GM19467 (cell line): ENCODE measurements around the gene SIK2.

ENCODE experiments used
- ATAC-seq: cut with Tn5 transposase; IDR thresholded peaks from one replicate; pipeline ENCODE4 v1.9.1; 2021; ENCODE audit warnings: mild to moderate bottlenecking, moderate library complexity; ENCODE audit not compliant: unreplicated experiment

The SIK2 gene

DNA sequence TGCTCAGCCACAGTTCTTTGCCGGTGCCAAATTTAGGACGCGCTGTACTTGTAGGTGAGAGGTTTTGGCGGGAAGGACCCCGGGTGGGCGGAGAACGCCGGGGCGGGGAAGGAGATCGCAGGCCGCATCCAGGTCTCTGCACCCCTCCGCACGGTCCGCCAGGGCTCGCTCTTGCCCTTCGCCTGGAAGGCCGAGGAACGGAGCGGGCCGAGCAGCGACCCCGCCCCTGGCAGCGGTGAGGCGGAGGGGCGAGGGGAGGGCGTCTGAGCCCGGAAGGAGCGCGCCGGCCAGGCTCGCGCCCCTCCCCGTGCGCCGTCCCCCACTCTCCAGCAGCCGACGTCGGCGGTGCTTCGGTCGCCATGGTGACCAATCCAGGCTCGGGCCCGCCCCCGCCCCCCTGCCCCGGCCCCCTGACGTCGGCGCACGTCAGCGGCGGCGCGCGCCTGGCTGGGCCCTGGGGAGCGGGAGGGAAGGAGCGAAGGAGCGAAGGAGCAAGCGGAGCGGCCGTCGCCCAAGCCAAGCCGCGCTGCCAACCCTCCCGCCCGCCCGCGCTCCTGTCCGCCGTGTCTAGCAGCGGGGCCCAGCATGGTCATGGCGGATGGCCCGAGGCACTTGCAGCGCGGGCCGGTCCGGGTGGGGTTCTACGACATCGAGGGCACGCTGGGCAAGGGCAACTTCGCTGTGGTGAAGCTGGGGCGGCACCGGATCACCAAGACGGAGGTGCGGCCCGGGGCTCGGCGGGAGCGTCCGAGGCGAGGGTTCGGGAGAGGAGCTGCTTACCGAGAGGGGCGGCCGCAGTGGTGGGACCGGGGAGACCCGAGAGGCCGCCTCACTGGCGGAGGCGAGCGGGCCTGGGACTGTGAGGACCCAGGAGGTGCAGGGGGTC lies at the start of gene SIK2:
Gene SIK2, plus strand, starts transcription at position 471 of the 886 bp plus-strand sequence. Its CDS starts 115 bp downstream, at position 586.
- peak; percentile 87 for ATAC-seq

DNA sequence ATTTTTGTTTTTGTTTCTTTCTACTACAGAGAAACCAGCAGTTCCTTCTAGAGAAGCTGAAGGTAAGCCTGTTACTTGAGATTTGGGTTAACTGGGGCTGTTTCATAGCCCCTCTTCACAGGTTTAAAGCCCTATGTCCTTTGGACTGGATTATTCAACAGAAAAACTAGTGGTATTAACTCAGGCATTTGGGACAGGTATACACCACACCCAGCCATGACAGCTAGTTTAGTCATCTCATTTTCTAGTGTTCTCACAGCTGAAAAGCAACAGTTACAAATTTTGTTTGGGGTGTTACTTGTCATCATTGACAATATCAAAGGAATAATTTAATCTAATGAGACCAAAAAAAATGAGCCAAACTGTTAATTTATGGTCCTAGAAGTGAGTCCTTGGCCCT lies 47.7 kb upstream of the SIK2 start:
- ATAC-seq, result no peak

GRCh38 chr11:111555255-111555654 lies 47.0 kb upstream of the SIK2 start:
- no peak for ATAC-seq

- ATAC-seq, result no peak
Observed at GRCh38 chr11:111557425-111558111, 44.7 kb upstream of the SIK2 start.

- no peak for ATAC-seq
Observed at GRCh38 chr11:111559800-111560464, 42.3 kb upstream of the SIK2 start.

GRCh38 chr11:111560800-111561199 lies 41.4 kb upstream of the SIK2 start:
- no peak for ATAC-seq

DNA sequence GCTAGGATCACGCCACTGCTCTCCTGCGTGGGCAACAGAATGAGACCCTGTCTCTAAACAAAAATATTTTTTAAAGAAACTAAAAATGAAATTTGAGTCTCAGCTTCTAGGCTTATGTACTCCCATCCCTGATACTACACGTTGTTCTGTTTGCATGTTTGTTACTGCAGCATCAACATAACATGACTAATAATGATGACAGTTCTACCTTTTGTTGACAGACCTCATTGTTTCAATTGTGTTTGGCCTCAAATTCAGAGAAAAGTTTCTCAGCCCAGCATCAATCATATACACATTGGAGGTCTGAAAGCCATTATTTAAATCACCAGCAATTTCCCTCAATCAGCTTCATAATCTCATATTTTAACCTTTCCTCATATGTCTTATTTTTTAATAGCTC lies 40.9 kb upstream of the SIK2 start:
- ATAC-seq, result no peak

- ATAC-seq, result no peak
Observed at GRCh38 chr11:111561791-111562325, 40.4 kb upstream of the SIK2 start.

GRCh38 chr11:111562692-111563389 lies 39.4 kb upstream of the SIK2 start:
- no peak for ATAC-seq

DNA sequence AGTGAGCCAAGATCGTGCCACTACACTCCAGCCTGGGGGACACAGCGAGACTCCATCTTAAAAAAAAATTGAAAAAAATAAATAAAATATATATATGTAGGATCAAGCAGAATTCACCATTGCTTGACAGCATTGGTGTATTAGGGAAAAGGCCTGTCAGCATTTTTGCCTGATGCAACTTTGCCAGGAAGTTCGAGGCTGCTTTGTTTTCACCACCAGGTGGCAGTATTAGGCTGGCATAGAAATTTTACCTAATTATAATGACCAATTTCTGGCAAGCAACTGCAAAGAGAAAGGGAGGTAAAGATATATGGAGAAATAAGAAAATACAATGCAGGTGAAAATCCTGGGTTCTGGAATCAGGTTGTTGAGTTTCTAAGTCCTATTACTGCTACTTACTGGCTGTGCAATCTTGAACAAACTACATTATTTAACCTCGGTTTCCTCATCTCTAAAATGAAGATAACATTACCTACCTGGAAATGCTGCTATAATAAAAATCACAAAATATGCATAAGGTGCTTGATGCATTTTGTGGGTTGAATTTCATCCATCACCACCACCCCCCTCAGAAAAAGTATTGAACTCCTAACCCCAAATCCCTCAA lies 37.0 kb upstream of the SIK2 start:
- no peak for ATAC-seq

- no peak for ATAC-seq
Observed at GRCh38 chr11:111566324-111566723, 35.9 kb upstream of the SIK2 start.

DNA sequence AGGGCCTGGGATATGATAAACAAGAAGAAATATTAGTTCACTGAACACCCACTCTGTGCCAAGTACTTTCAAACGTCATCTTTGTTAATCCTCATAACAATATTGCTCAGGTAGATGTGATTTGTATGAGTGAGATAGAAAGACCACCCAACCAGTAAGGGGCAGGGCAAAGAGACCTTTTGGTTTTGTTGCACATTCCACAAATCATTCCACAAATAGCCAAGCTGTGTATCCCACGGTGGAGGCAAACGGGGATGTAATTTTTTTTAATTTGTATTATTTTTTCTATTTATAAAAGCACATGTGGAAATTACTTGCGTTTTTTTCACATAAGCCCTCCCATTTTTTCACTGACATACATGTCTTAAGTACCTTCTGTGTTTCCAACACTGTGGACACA lies 32.8 kb upstream of the SIK2 start:
- ATAC-seq, result no peak

DNA sequence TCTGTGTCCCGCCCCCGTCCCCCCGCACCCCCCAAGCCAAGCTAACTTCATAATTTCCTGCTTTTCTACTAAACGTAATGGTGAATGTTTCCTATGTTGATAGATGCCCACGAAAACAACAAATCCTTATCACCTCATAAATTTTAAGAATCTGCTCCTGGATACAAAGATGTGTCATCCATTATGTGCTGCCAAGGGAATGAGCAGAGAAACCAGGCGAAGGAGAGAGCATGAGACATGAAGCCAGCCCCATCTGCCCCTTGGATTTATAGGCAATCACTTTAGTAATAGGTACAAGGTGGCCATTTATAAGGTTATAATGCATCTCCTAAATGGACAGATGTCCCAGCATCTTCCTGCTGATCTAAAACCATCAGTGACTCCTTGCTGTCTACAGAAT lies 31.5 kb upstream of the SIK2 start:
- no peak for ATAC-seq

DNA sequence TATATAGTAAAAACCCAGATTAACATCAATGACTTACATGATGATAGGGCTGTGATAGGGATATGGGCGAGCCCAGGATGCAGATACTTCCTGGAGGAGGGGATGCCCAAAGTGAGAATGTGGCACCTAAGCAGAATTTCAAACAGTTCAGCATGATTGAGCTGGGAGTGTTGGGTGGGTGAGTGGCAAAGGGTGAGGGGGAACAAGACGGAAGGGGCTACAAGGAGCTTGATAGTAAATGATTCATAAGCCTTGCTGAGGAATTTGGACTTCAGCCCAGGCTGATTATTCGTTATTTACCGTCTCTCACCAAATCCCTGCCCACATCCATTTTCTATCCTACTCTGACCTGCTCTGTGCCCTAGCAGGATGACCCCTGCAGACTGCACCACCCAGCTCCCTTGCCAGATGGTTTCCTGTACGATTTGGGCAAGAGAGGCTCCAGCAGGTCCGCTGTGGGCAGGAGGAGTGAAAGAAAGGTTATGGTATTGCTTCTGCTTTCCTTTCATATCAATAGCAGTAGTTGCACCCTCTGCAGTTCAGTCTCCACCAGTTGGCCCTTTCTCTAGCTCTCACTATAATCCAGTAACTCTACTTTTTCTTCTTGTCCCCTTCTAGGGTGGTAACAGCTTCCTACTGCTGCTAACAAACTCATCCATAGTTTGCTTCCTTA lies 30.3 kb upstream of the SIK2 start:
- ATAC-seq, result no peak

DNA sequence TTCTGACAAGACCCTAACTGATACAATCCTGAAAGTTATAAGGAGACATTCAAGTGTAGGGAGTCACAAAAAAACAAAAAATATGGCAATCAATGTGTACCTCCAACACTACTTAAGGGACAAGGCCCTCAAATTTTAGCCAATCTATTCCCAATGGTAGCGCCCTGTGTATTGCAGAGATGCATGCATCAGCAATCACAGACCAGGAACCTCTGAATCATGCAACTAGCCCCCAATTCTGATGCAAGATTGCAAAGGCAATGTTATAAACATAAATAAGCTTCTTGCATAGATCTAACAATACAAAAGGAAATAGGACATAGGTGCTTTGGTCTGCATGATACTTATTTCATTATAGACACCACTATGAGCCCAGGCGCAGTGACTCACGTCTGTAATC lies 29.7 kb upstream of the SIK2 start:
- no peak for ATAC-seq

DNA sequence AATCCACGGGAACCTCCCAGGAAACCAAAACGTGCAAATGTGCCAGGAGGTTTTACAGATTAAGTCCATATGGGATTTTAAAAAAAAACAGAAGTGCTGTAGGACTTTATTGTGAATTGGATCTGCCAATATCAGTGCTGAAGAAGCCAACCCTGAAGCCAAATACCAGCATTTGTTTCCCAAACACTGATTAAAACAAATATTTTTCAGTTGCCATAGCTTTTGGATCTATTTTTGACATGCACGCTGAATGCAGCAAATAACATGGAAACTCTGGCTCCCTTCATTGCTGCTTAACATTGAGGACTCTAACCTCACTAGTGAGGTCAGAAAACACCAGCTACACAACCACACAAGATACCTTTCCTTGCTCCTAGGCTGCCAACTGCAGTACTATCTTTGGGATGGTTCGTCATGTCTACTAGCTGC lies 28.4 kb upstream of the SIK2 start:
- no peak for ATAC-seq

DNA sequence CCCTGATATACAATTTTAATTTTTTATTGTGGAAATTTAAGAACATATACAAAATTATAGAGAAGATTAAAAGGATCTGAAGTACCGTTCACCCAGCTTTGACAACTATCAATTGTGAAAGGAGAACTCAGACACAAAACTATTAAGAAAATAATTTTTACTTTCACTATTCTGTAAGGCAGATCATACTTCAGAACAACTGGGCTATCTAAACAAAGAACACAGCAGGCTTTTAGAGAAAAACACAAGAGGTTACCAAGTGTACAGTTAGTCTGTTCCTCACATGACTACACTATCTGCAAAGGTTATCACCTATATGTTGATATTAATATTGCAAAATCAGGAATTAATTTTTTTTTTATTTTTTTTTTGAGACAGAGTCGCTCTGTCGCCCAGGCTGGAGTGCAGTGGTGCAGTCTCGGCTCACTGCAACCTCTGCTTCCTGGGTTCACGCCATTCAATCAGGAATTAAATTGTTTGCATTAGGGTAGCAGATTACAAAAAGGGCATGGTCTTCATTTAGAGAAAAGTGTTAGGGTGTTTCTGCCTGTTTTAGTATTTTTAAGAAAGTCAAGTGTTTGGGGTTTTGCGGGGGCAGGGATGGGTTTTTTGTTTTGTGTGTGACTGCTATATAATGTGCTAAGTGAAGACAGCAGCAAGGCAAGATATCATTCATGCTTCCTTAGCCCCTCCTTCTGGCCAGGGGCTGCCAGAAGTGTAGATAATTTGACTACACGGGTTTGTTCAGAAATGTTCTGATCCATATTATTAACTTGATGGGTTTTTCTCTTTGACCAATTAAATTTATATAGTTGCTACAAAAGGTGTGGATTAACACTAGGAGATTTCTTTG lies 27.6 kb upstream of the SIK2 start:
- ATAC-seq, result no peak

- ATAC-seq, result no peak
Observed at GRCh38 chr11:111575740-111576139, 26.5 kb upstream of the SIK2 start.

DNA sequence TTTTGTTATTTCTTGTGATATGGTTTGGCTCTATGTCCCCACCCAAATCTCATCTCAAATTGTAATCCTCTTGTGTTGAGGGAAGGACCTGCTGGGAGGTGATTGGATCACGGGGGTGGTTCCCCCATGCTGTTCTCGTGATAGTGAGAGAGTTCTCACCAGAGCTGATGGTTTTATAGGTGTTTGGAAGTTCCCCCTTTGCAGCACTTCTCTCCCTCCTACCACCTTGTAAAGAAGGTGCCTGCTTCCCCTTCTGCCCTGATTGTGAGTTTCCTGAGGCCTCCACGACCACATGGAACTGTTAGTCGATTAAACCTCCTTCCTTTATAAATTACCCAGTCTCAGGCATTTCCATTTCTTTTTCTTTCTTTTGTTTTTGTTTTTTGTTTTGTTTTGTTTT lies 24.4 kb upstream of the SIK2 start:
- no peak for ATAC-seq
